Heart right ventricle (tissue), 16 donors: ENCODE measurements around the gene DSCAM. TPM values are rescaled to one million over a fixed set of nuclear protein-coding genes. Genes with fewer than 3 reads are reported as not detected.

Experiments used
- ATAC-seq, 8 donors: fragments of 200-7000 bp; cut with Tn5 transposase; one replicate each; pipeline ENCODE4 v1.9.1; 2020; ENCODE audit warnings: mild to moderate bottlenecking in 8 of 8, moderate library complexity in 8 of 8, moderate number of reproducible peaks in 1 of 8
- DNase-seq, 2 donors: peaks; one replicate each; pipeline ENCODE4 v3.0.0-alpha.2; 2020
- H3K27ac ChIP-seq, 10 donors: fragments of 200-600 bp; sonication (generic) in 2 of 10; one replicate each; pipeline versions ENCODE4 v1.5.0 to v1.8.0; 2020 to 2022; ENCODE audit warnings: mild to moderate bottlenecking in 3 of 10
- H3K27me3 ChIP-seq, 7 donors: fragments of 200-600 bp; one replicate each; pipeline ENCODE4 v1.8.0; 2021 to 2022; ENCODE audit warnings: mild to moderate bottlenecking in 2 of 7
- H3K36me3 ChIP-seq, 9 donors: fragments of 200-600 bp; sonication (generic) in 1 of 9; one replicate each; pipeline versions ENCODE4 v1.5.0 to v1.8.0; 2020 to 2022; ENCODE audit warnings: mild to moderate bottlenecking in 2 of 9
- H3K4me1 ChIP-seq, 9 donors: fragments of 200-600 bp; sonication (generic) in 1 of 9; one replicate each; pipeline versions ENCODE4 v1.5.0 to v1.8.0; 2020 to 2022; ENCODE audit warnings: mild to moderate bottlenecking in 4 of 9
- H3K4me3 ChIP-seq, 10 donors: fragments of 200-600 bp; sonication (generic) in 2 of 10; one replicate each; pipeline versions ENCODE4 v1.5.0 to v1.8.0; 2020 to 2022; ENCODE audit warnings: mild to moderate bottlenecking in 7 of 10, moderate library complexity in 2 of 10
- H3K9me3 ChIP-seq, 11 donors: fragments of 200-600 bp in 10 of 11; sonication (generic) in 2 of 11; one replicate each; pipeline versions ENCODE4 v1.5.0 to v1.8.0; 2013 to 2022; ENCODE audit warnings: mild to moderate bottlenecking in 2 of 11, control low read depth in 1 of 11, moderate library complexity in 1 of 11
- WGBS, 2 donors: extraction: QIAGEN DNeasy Blood & Tissue Kit; methylation state at CpG; one replicate each; pipeline ENCODE4 v1.1.7; 2013; ENCODE audit warnings: inconsistent platforms in 1 of 2; 5-methylcytosine and 5-hydroxymethylcytosine counted together
- intact Hi-C, 10 donors: fragments of 100-400 bp; cut with DNase I; formaldehyde crosslinking; loops; one replicate each; pipeline versions ENCODE4 v1.11.1 to v1.14.2; 2022
- polyA plus RNA-seq, 2 donors: library from polyadenylated mRNA; stranded (reverse); fragments of 200-250 nt; gene quantifications; one replicate each; pipeline ENCODE4 v1.2.3, GENCODE V29; 2013
- total RNA-seq, 10 donors: library from RNA; stranded (reverse); fragmentation: NEBNext Ultra II Directional in 3 of 10; extraction: Animal tissue kit (Norgen Biotek cat#: 25700) in 3 of 10; gene quantifications; one replicate each; pipeline versions ENCODE4 v1.2.1 to v1.2.4, GENCODE V29; 2021 to 2023
- TF ChIP-seq, protein P1 (sequence below), 9 donors: fragments of 200-600 bp; sonication (generic) in 2 of 9; IDR thresholded peaks; one replicate each; pipeline versions ENCODE4 v1.5.0 to v1.8.0; 2021 to 2022; ENCODE audit warnings: antibody characterized with exemption in 9 of 9, mild to moderate bottlenecking in 5 of 9, moderate library complexity in 1 of 9
- donor health status: Arrhythmogenic right ventricular cardiomyopathy.
- donor health status: ischemic (EF 13 %, LVEDD 7.1; RV severe dilation, severe dysfunction).
- donor health status: healthy with polysubstance abuse.
- donor health status: DM: no; HTN: yes; CAD: no.
- donor health status: DM: no; HTN: no; CAD: no.
- donor health status: ischemic (EF 25% LVEDD 6.9; RV normal size, moderate dysfunction).
- donor health status: ischemic (EF 25% LVEDD 5.7; RV mildly dilated, moderate dysfunction).
- donor health status: healthy.
- donor health status: DM: yes; HTN: yes; CAD: no.
- donor health status: Ischemic cardiomyopathy.
- donor health status: ischemic (EF 35%, LVEDD 5.7; RV mildly dilated, moderate dysfunction).
- donor health status: nonischemic (EF 11% LVEDD 7.7; RV severe dilation, severe dysfunction).
- donor health status: DM: yes; HTN: yes; CAD: no.
- donor health status: PGD.
- donor health status: ischemic (EF 29% LVEDD 5.4; RV normal size, mild dysfunction).
- donor health status: nonischemic (EF 23%, LVEDD 6.1; RV moderate dilation, normal function).

Gene DSCAM
- total and polyA plus RNA-seq, 12 donors, result 0.03 to 0.04 TPM; not detected in 10

DNA sequence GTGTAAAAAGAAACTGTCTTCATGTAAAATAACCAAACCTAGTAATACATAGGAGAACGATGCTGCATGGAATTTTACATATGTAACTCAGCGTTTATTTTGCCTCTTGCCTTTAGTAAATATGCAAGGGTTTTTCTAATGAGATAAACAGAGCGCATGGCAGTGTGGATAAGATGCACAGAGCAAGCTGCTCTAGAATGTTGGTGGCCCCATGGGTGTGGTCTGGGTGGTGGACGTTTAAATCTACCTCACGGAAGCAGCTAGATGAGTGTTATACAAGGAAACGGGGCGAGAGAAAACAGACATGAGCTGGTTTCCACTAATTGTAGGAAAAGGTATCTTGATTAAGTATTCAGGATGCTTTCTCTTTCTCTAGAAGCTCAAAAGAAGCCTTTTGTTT is 205.9 kb downstream of the DSCAM start:
- Histone ChIP-seq H3K9me3 (peaks cover 0 to 16% (median 0%) of the 10 kb centered on the region in 11 donors), H3K27me3 (peaks cover 0 to 9% (median 3%) of the 10 kb centered on the region in 7 donors), H3K27ac (no peak overlapping the region), H3K36me3 (no peaks in the 10 kb centered on the region), H3K4me1 (no peaks in the 10 kb centered on the region), H3K4me3 (no peak overlapping the region)
- ATAC-seq (no peak), DNase-seq (no peak)
- intact Hi-C loops, result no loop called here
- 61 to 64% methylated on average over 7 of the region's 7 CpGs for WGBS, 2 donors
- TF ChIP-seq, protein P1, sequence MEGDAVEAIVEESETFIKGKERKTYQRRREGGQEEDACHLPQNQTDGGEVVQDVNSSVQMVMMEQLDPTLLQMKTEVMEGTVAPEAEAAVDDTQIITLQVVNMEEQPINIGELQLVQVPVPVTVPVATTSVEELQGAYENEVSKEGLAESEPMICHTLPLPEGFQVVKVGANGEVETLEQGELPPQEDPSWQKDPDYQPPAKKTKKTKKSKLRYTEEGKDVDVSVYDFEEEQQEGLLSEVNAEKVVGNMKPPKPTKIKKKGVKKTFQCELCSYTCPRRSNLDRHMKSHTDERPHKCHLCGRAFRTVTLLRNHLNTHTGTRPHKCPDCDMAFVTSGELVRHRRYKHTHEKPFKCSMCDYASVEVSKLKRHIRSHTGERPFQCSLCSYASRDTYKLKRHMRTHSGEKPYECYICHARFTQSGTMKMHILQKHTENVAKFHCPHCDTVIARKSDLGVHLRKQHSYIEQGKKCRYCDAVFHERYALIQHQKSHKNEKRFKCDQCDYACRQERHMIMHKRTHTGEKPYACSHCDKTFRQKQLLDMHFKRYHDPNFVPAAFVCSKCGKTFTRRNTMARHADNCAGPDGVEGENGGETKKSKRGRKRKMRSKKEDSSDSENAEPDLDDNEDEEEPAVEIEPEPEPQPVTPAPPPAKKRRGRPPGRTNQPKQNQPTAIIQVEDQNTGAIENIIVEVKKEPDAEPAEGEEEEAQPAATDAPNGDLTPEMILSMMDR (IDR thresholded peaks at IDR 0.05), result no peak

DNA sequence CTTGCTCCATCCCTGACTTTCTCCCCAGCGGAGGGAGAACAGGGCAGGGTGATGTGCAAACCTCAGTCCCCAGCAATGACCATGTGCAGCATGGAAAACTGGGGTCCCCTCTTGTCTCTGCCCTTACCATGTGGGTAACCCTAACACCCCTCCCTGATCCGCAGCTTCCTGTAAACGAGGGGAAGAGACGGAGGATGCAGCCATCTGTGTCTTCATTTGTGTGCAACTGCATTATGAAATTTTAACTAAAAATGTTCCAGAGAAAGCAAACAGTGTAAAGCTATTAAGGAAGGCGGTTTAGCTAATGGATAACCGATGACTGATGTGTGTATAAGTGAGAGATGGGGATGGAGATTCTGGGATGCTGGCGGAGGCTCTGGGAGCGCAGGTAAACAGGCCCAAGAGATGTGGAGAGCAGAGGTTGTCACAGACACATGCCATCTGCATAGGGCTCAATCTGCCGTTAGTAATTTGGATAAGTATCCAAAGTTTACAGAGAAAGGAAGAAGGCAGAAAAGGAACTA is 206.6 kb downstream of the DSCAM start:
- H3K4me1 ChIP-seq, result no peaks in the 10 kb centered on the region
- DNase-seq (no peak), ATAC-seq (no peak)
- intact Hi-C loops, result no loop called here
- H3K4me3 ChIP-seq, result no peak overlapping the region
- peaks cover 0 to 9% (median 3%) of the 10 kb centered on the region in 7 donors for H3K27me3 ChIP-seq
- 72 to 75% methylated on average over 9 of the region's 9 CpGs for WGBS, 2 donors
- no peaks in the 10 kb centered on the region for H3K36me3 ChIP-seq
- no peak overlapping the region for H3K27ac ChIP-seq
- H3K9me3 ChIP-seq, result peaks cover 0 to 16% (median 0%) of the 10 kb centered on the region in 11 donors
- TF ChIP-seq, protein P1 (IDR thresholded peaks at IDR 0.05), result no peak

DNA sequence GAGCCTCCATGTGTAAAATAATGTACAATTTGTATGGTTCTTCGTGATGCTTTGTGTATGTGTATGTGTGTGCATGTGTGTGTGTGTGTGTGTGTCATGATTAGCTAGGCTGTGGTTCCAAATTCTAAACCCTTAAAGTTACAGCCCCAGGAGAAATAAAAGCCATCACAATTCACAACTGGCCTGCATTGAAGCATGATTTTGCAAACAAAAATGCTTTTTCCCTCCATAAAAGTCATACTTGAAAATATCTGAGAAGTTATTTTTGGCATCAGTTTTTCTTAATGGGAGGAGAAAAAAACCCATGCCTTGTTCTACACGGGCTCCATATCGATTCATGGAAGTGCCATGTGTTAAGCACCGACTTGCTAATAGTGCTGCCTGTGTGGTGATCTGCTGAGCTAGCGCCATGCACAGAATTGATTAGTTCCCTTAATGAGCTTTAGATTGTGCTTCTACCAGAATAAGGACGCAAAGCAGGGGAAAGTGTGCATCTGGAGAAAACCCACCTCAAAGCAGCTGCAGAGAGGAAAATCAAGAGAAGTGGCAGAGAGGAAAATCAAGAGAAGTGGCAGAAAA is 207.3 kb downstream of the DSCAM start:
- Histone ChIP-seq H3K36me3 (no peaks in the 10 kb centered on the region), H3K4me1 (no peaks in the 10 kb centered on the region), H3K9me3 (peaks cover 0 to 11% (median 0%) of the 10 kb centered on the region in 11 donors), H3K4me3 (no peak overlapping the region), H3K27ac (no peak overlapping the region), H3K27me3 (peaks cover 0 to 9% (median 3%) of the 10 kb centered on the region in 7 donors)
- ATAC-seq, result no peak
- WGBS, 2 donors, result 70 to 80% methylated on average over 6 of the region's 6 CpGs
- intact Hi-C loops, result no loop called here
- no peak for DNase-seq
- TF ChIP-seq, protein P1 (IDR thresholded peaks at IDR 0.05), result no peak

DNA sequence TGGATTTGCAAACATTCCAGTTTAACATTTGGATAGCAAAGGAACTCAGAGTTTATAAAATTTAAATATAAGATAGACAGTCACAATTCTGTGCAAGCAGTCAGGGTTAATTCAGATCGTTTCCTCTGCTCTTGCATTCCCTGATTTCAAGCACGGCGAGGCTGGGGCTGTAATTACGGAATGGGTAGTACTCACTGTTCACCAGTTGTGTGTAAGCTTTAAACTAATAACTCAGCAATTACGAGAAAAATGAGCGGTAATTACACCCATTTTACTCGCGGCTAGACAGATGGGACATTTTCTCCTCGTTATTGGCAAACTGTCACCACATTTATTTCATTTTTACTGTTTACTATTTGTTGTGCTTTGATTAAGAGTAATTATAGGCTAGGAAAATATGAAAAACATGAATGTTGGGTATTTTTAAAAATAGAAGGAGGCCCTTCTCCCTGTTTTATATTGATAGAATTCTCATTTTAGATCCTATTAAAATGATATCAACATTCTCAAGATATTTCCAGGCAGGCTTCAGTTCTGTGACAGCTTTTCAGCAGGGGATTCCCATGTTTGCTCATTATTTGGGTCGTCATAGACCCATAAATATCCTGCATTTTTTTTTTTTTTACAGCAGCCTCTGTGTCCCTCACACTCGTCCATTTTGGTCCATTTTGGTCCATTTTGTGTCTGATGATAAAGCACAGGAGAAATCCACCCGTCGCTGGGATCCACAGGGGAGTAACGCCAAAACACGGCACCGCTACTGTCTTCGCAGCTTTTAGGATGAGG is 208.3 kb downstream of the DSCAM start:
- 79 to 86% methylated on average over 17 of the region's 17 CpGs for WGBS, 2 donors
- TF ChIP-seq, protein P1 (IDR thresholded peaks at IDR 0.05), result no peak
- H3K36me3 ChIP-seq, result no peaks in the 10 kb centered on the region
- peaks cover 0 to 9% (median 3%) of the 10 kb centered on the region in 7 donors for H3K27me3 ChIP-seq
- peaks cover 0 to 5% (median 0%) of the 10 kb centered on the region in 11 donors for H3K9me3 ChIP-seq
- no peaks in the 10 kb centered on the region for H3K4me1 ChIP-seq
- intact Hi-C loops, result no loop called here
- ATAC-seq (no peak), DNase-seq (no peak)
- no peak overlapping the region for H3K27ac ChIP-seq
- H3K4me3 ChIP-seq, result no peak overlapping the region
